ENCODE data around the gene ZBP1. TPM values are rescaled to one million over a fixed set of nuclear protein-coding genes. Genes with fewer than 3 reads are reported as not detected.

Gene ZBP1
- total and polyA plus RNA-seq, 10 of the 15 experiments (the other 5 are each of a cell fraction or from before 2014, with no cell fraction given): 0.93 to 10.6 (median 4.8) TPM

DNA sequence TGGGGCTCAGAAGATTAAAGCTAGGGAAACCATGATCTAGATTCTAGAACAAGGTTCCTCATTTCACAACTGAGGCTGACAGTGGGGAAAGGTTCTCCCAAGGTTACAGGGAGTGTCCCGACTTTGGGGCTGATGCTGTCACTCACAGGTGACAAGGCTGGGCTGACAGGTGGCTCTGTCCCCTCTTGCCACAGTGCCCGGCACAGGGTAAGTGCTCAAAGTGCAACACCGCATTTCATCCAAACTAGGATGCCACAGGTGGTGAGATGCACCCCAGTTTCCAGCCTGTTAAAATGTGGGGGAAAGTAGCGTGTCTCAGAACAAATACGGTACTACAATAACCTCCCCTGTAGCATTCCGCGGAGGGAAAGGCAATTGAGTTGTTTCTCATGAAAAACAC is 7.8 kb downstream of the ZBP1 start:
- no peak overlapping the region for H3K27ac ChIP-seq (ENCODE audit: control insufficient read depth, insufficient read depth)
- peaks cover 0 to 2% of the 10 kb centered on the region in 2 experiments; a peak in 1 of 4 replicates for H3K27me3 ChIP-seq (replicated peaks in 1 of 2; ENCODE audit: control insufficient read depth in 2 of 2, insufficient read depth in 2 of 2, low read length in 1 of 2)
- no peak for DNase-seq (ENCODE audit: low read depth, low spot score)
- ChIA-PET POLR2A (no interaction called here), RAD21 (ENCODE audit: unreplicated experiment) (no interaction called here), SMC1A (ENCODE audit: uncharacterized antibody, unreplicated experiment) (no interaction called here), CTCF (interaction anchor here (1.1 kb wide), 1 partner anchor 16 kb away, joined by 5 read pairs; no protein-coding TSS in a partner anchor)
- no peak overlapping the region for H3K4me2 ChIP-seq (ENCODE audit: control insufficient read depth, insufficient read depth)
- intact Hi-C loops (cut with micrococcal nuclease; ENCODE audit: unreplicated experiment): no loop called here
- no peaks in the 10 kb centered on the region for H3K9me3 ChIP-seq (replicated peaks; ENCODE audit: control insufficient read depth, insufficient read depth, low read length)
- no peak for FAIRE-seq
- no TSS peak for BruUV-seq (replicated peaks)
- H2AFZ ChIP-seq (ENCODE audit: control insufficient read depth, low read depth, low read length): no peak overlapping the region
- H3K79me2 ChIP-seq (ENCODE audit: control insufficient read depth, insufficient read depth, low read length): no peaks in the 10 kb centered on the region
- no peak overlapping the region for H3K9ac ChIP-seq (ENCODE audit: control insufficient read depth, insufficient read depth, low read length)
- ATAC-seq: no peak
- H4K20me1 ChIP-seq (ENCODE audit: control insufficient read depth, insufficient read depth): no peaks in the 10 kb centered on the region
- WGBS (ENCODE audit: insufficient coverage, insufficient replicate concordance, low lambda C conversion rate, missing lambda C conversion rate): 74% methylated on average over 7 of the region's 7 CpGs
- no peak for TF ChIP-seq SMC3 (IDR thresholded peaks at IDR 0.05; ENCODE audit: borderline replicate concordance, low read length)
- no peak for TF ChIP-seq CBFB (IDR thresholded peaks at IDR 0.05; ENCODE audit: low read depth)
- TF ChIP-seq RELA (IDR thresholded peaks at IDR 0.05; ENCODE audit: borderline replicate concordance, partially characterized antibody): no peak
- TF ChIP-seq, protein P1, sequence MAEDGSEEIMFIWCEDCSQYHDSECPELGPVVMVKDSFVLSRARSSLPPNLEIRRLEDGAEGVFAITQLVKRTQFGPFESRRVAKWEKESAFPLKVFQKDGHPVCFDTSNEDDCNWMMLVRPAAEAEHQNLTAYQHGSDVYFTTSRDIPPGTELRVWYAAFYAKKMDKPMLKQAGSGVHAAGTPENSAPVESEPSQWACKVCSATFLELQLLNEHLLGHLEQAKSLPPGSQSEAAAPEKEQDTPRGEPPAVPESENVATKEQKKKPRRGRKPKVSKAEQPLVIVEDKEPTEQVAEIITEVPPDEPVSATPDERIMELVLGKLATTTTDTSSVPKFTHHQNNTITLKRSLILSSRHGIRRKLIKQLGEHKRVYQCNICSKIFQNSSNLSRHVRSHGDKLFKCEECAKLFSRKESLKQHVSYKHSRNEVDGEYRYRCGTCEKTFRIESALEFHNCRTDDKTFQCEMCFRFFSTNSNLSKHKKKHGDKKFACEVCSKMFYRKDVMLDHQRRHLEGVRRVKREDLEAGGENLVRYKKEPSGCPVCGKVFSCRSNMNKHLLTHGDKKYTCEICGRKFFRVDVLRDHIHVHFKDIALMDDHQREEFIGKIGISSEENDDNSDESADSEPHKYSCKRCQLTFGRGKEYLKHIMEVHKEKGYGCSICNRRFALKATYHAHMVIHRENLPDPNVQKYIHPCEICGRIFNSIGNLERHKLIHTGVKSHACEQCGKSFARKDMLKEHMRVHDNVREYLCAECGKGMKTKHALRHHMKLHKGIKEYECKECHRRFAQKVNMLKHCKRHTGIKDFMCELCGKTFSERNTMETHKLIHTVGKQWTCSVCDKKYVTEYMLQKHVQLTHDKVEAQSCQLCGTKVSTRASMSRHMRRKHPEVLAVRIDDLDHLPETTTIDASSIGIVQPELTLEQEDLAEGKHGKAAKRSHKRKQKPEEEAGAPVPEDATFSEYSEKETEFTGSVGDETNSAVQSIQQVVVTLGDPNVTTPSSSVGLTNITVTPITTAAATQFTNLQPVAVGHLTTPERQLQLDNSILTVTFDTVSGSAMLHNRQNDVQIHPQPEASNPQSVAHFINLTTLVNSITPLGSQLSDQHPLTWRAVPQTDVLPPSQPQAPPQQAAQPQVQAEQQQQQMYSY (CRISPR knock-in tag; IDR thresholded peaks at IDR 0.05): no peak
- no peak for TF ChIP-seq NR2C1 (IDR thresholded peaks at IDR 0.05)
- TF ChIP-seq SMAD1 (IDR thresholded peaks at IDR 0.05; ENCODE audit: low read depth, partially characterized antibody): no peak
- TF ChIP-seq STAT1 (conservative IDR thresholded peaks at IDR 0.05): no peak
- no peak for TF ChIP-seq RBBP5 (conservative IDR thresholded peaks at IDR 0.05)
- TF ChIP-seq, protein P2, sequence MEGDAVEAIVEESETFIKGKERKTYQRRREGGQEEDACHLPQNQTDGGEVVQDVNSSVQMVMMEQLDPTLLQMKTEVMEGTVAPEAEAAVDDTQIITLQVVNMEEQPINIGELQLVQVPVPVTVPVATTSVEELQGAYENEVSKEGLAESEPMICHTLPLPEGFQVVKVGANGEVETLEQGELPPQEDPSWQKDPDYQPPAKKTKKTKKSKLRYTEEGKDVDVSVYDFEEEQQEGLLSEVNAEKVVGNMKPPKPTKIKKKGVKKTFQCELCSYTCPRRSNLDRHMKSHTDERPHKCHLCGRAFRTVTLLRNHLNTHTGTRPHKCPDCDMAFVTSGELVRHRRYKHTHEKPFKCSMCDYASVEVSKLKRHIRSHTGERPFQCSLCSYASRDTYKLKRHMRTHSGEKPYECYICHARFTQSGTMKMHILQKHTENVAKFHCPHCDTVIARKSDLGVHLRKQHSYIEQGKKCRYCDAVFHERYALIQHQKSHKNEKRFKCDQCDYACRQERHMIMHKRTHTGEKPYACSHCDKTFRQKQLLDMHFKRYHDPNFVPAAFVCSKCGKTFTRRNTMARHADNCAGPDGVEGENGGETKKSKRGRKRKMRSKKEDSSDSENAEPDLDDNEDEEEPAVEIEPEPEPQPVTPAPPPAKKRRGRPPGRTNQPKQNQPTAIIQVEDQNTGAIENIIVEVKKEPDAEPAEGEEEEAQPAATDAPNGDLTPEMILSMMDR (IDR thresholded peaks at IDR 0.05 in 2 of 3, conservative IDR thresholded peaks at IDR 0.05 in 1 of 3; ENCODE audit: control insufficient read depth in 2 of 3, extremely low read depth in 1 of 3, insufficient read depth in 1 of 3, low read depth in 3 of 3, low read length in 3 of 3): no peak
- TF ChIP-seq PML (IDR thresholded peaks at IDR 0.05; ENCODE audit: low read length): no peak
- H3K4me3 ChIP-seq: no peak overlapping the region
- no peaks in the 10 kb centered on the region for H3K4me1 ChIP-seq (ENCODE audit: control insufficient read depth, insufficient read depth, low read length)
- no peaks in the 10 kb centered on the region; a peak in 1 of 4 replicates for H3K36me3 ChIP-seq (ENCODE audit: control insufficient read depth in 2 of 2, insufficient read depth in 2 of 2, low read length in 1 of 2)
- in situ Hi-C loops (cut with MboI): loop anchor here (10.0 kb wide), 2 partner anchors 782 to 842 kb away; no protein-coding TSS in a partner anchor
